SK-N-SH treated with all-trans-retinoic acid at 6 μM for 48 hours (cell line): ENCODE measurements around the gene ERCC2.

Experiments
- ESRRG ChIP-seq: fragments of 250-450 bp; sonication (Bioruptor Pico); IDR thresholded peaks from 2 replicates; pipeline ENCODE4 v1.6.1; 2021; ENCODE audit warnings: mild to moderate bottlenecking
- ISL1 ChIP-seq: fragments of 250-450 bp; sonication (Bioruptor Pico); IDR thresholded peaks from 2 replicates; pipeline ENCODE4 v2.1.2; 2022; ENCODE audit warnings: mild to moderate bottlenecking, moderate library complexity
- ZNF8 ChIP-seq: fragments of 450-650 bp; formaldehyde crosslinking; IDR thresholded peaks from 2 replicates; pipeline ENCODE4 v1.5.0; 2020; ENCODE audit warnings: mild to moderate bottlenecking, moderate library complexity

DNA sequence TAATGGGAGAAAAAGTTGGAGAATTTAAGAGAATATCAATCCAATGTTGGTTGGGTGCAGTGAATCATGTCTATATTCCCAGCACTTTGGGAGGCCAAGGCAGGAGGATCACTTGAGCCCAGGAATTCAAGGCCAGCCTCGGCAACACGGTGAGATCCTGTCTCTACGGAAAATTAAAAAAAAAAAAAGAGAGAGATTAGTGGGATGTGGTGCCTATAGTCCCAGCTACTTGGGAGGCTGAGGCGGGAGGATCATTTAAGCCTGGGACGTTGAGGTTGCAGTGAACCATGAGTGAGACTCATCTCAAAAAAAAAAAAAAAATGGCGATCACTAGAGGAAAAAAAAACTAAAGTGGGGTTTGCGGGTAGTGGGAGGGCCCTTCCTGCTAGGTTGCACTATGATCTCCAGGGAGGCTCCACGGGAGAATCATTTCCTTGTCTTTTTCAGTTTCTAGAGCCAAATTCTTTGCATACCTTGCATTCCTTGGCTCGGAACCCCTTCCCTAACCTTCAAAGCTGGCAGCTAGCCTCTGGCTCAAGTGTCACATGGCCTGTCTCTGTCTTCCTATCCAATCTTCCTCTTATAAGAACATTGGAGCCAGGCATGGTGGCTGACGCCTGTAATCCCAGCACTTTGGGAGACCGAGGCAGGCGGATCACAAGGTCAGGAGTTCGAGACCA, 5.8 kb upstream of the ERCC2 start:
- TF ChIP-seq ISL1 (CRISPR knock-in tag), result 0 out of 2 replicates have a peak, but pooled peaks have one; percentile 16
- TF ChIP-seq ZNF8, result no peak
- TF ChIP-seq ESRRG (CRISPR knock-in tag), result no peak
